ENCODE measurements around the gene ARHGAP40.

Gene ARHGAP40

GRCh38 chr20:38564680-38565079 lies 36.9 kb upstream of the ARHGAP40 start:
- no peak for TF ChIP-seq CSRNP3 (CRISPR knock-in tag; IDR thresholded peaks at IDR 0.05)
- TF ChIP-seq CSDC2 (CRISPR knock-in tag; IDR thresholded peaks at IDR 0.05), result no peak
- TF ChIP-seq ARNTL (CRISPR knock-in tag; IDR thresholded peaks at IDR 0.05; ENCODE audit: borderline replicate concordance, low read depth), result no peak
- no peak for TF ChIP-seq ZNF8 (CRISPR knock-in tag; IDR thresholded peaks at IDR 0.05)
- no peak for TF ChIP-seq POU6F1 (CRISPR knock-in tag; IDR thresholded peaks at IDR 0.05; ENCODE audit: borderline replicate concordance, low read depth)
- TF ChIP-seq RARB (CRISPR knock-in tag; IDR thresholded peaks at IDR 0.05), result no peak
- TF ChIP-seq ZNF70 (CRISPR knock-in tag; IDR thresholded peaks at IDR 0.05), result no peak
- TF ChIP-seq GLIS3 (CRISPR knock-in tag; IDR thresholded peaks at IDR 0.05), result no peak
- no peak for TF ChIP-seq BACH2 (CRISPR knock-in tag; IDR thresholded peaks at IDR 0.05; ENCODE audit: borderline replicate concordance)
- TF ChIP-seq OSR1 (CRISPR knock-in tag; IDR thresholded peaks at IDR 0.05), result no peak
- TF ChIP-seq ZFP30 (CRISPR knock-in tag; IDR thresholded peaks at IDR 0.05), result no peak
- no peak for TF ChIP-seq ZFP3 (CRISPR knock-in tag; IDR thresholded peaks at IDR 0.05)
- TF ChIP-seq SNAI2 (CRISPR knock-in tag; IDR thresholded peaks at IDR 0.05), result no peak
- TF ChIP-seq TSHZ2 (CRISPR knock-in tag; IDR thresholded peaks at IDR 0.05), result no peak
- ATAC-seq, result no peak

GRCh38 chr20:38566036-38566598 lies 35.5 kb upstream of the ARHGAP40 start:
- TF ChIP-seq PATZ1 (CRISPR knock-in tag; IDR thresholded peaks at IDR 0.05; ENCODE audit: borderline replicate concordance), result no peak
- TF ChIP-seq ZFP3 (CRISPR knock-in tag; IDR thresholded peaks at IDR 0.05), result no peak
- no peak for TF ChIP-seq ZC3H10 (CRISPR knock-in tag; IDR thresholded peaks at IDR 0.05)
- TF ChIP-seq ZNF70 (CRISPR knock-in tag; IDR thresholded peaks at IDR 0.05), result no peak
- TF ChIP-seq GLIS3 (CRISPR knock-in tag; IDR thresholded peaks at IDR 0.05), result no peak
- no peak for TF ChIP-seq TOX (CRISPR knock-in tag; IDR thresholded peaks at IDR 0.05; ENCODE audit: borderline replicate concordance)
- TF ChIP-seq OSR1 (CRISPR knock-in tag; IDR thresholded peaks at IDR 0.05), result no peak
- no peak for TF ChIP-seq ISL1 (CRISPR knock-in tag; IDR thresholded peaks at IDR 0.05)
- TF ChIP-seq RARB (CRISPR knock-in tag; IDR thresholded peaks at IDR 0.05), result no peak
- TF ChIP-seq POU6F1 (CRISPR knock-in tag; IDR thresholded peaks at IDR 0.05; ENCODE audit: borderline replicate concordance, low read depth), result no peak
- TF ChIP-seq ZFP30 (CRISPR knock-in tag; IDR thresholded peaks at IDR 0.05), result no peak
- TF ChIP-seq TSHZ2 (CRISPR knock-in tag; IDR thresholded peaks at IDR 0.05), result no peak
- TF ChIP-seq CSRNP3 (CRISPR knock-in tag; IDR thresholded peaks at IDR 0.05), result no peak
- no peak for TF ChIP-seq ZNF8 (CRISPR knock-in tag; IDR thresholded peaks at IDR 0.05)
- TF ChIP-seq TCF4 (CRISPR knock-in tag; IDR thresholded peaks at IDR 0.05; ENCODE audit: borderline replicate concordance), result no peak
- no peak for TF ChIP-seq ARNTL (CRISPR knock-in tag; IDR thresholded peaks at IDR 0.05; ENCODE audit: borderline replicate concordance, low read depth)
- ATAC-seq, result no peak
